Bronchial epithelial cell (primary cell): ENCODE measurements around the gene ARPC5. TPM values are rescaled to one million over a fixed set of nuclear protein-coding genes. Genes with fewer than 3 reads are reported as not detected.

Source experiments
- DNase-seq: peaks from one replicate; pipeline ENCODE4 v3.0.0-alpha.2; 2010; ENCODE audit warnings: low read depth
- FAIRE-seq: peaks from 2 replicates; lab custom pipeline; 2011; peaks lifted over from hg19 to GRCh38; lab: Jason Lieb, UNC
- H3K27me3 ChIP-seq: 2 replicates; pipeline ENCODE4 v1.5.1; 2011; ENCODE audit warnings: low read length; ENCODE audit not compliant: control insufficient read depth, insufficient read depth
- H3K36me3 ChIP-seq: 2 replicates; pipeline ENCODE4 v1.5.1; 2011; ENCODE audit warnings: low read length; ENCODE audit not compliant: control insufficient read depth, insufficient read depth
- H3K4me3 ChIP-seq: 2 replicates; pipeline ENCODE4 v1.5.1; 2011; ENCODE audit warnings: mild to moderate bottlenecking, low read depth, low read length, control low read depth
- total RNA-seq: library from RNA; depleted of rRNA; stranded (reverse); fragments of >200 nt; gene quantifications from 2 replicates; pipeline ENCODE4 v1.2.1, GENCODE V29; 2014
- TF ChIP-seq, protein P1 (sequence below): IDR thresholded peaks from 2 replicates; pipeline ENCODE4 v1.5.1; 2011; ENCODE audit warnings: mild to moderate bottlenecking, moderate library complexity, low read length, control low read depth, inconsistent platforms; ENCODE audit not compliant: insufficient read depth, severe bottlenecking

Gene ARPC5
- total RNA-seq, 1 donor from 2014 or later = 95.3 TPM

DNA sequence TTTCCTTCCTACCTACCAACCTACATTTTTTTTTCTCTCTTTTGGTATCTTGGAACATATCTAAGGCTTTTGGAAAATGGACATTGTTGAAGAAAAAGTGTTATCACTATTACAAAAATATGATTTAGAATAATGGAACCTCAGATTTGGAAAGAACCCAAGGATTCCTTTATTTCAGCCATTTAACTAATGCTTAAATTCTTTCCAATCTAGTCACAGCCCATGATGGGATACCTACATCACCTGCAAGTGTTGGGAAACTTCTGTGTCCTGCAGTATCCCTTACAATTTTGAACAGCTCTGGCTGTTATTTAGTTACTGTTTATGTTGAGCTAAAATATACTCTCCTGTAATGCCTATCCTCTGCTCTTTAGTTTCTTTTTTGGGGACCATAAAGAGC, 39.8 kb upstream of the ARPC5 start:
- H3K4me3 ChIP-seq = no peak overlapping the region
- TF ChIP-seq, protein P1, sequence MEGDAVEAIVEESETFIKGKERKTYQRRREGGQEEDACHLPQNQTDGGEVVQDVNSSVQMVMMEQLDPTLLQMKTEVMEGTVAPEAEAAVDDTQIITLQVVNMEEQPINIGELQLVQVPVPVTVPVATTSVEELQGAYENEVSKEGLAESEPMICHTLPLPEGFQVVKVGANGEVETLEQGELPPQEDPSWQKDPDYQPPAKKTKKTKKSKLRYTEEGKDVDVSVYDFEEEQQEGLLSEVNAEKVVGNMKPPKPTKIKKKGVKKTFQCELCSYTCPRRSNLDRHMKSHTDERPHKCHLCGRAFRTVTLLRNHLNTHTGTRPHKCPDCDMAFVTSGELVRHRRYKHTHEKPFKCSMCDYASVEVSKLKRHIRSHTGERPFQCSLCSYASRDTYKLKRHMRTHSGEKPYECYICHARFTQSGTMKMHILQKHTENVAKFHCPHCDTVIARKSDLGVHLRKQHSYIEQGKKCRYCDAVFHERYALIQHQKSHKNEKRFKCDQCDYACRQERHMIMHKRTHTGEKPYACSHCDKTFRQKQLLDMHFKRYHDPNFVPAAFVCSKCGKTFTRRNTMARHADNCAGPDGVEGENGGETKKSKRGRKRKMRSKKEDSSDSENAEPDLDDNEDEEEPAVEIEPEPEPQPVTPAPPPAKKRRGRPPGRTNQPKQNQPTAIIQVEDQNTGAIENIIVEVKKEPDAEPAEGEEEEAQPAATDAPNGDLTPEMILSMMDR = no peak
- no peaks in the 10 kb centered on the region for H3K36me3 ChIP-seq
- H3K27me3 ChIP-seq = peaks cover 2% of the 10 kb centered on the region
- DNase-seq (peak; percentile 35), FAIRE-seq (no peak)

DNA sequence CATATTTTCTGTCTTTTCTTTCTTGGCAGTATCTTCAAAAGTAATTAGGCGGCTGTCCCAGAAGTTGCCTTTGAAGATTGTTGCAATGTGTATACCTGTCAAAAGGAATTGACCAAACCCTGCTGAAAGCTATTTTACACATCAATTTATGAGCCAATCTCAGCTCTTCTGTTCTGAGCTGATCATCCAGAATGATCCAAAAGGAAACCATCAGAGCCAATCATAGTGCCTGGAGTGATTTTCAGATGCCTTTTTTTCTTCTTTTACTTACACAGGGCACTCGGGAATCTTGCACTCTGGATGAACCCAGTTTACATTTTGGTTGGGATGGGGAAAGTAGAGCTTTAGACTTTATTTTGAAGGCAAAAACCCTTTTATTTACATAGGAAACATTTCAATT, 39.3 kb upstream of the ARPC5 start:
- TF ChIP-seq, protein P1 = no peak
- H3K36me3 ChIP-seq = no peaks in the 10 kb centered on the region
- FAIRE-seq (no peak), DNase-seq (no peak)
- no peak overlapping the region for H3K4me3 ChIP-seq
- peaks cover 2% of the 10 kb centered on the region for H3K27me3 ChIP-seq

DNA sequence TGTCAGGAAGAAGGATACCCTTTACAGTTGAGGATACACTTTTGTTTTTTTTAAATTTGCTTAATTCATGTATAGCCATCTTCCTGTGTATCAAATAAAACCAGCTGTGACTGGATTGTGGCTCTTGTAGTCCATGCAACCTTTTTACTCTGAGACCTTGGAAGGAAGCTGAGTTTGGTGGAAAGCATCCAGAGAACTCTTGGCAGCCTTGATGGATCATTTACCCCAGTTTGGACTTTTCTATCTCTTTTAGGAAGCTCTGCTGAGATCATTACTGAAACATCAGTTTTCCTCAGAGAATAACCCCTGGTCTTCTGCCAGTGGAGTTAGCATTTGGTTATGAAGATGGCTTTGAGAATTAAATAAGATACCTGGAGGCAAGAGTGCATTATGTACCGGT, 38.8 kb upstream of the ARPC5 start:
- DNase-seq (no peak), FAIRE-seq (no peak)
- TF ChIP-seq, protein P1 = no peak
- Histone ChIP-seq H3K36me3 (no peaks in the 10 kb centered on the region), H3K4me3 (no peak overlapping the region), H3K27me3 (peaks cover 2% of the 10 kb centered on the region)

DNA sequence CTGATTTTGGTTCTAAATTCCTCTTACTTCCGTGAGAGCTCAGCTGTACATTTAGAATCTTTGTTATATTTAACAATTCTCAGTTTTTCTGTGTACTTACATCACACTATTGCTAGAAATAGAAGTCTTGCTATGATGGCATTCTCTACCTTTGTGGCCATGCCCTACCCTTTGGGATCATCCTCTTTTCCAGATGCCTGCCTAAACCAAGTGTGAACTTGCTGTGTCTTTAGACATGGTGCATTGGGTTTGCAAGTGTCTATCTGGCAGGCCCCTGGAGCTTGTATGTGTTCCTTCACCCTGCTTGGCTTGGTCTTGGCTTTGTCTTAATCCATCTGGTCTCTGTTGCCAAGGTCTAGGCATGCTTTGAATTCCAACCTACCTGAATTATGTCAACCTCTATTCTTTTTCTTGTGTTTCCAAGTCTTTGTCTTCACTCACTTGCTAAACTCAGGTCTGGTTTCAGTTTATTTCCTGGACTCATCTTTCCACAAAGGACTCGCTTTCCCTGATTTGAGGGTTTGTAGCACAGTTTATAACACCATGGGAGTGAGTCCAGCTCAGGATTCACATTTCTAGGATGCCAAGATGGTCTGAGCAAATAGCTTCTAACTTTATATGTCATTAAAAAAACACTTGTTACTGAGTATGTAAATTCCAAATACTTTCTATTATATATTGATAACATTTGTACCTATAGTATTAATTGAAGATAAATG, 38.2 kb upstream of the ARPC5 start:
- FAIRE-seq (no peak), DNase-seq (no peak)
- peaks cover 2% of the 10 kb centered on the region for H3K27me3 ChIP-seq
- TF ChIP-seq, protein P1 = no peak
- no peak overlapping the region for H3K4me3 ChIP-seq
- H3K36me3 ChIP-seq = no peaks in the 10 kb centered on the region

DNA sequence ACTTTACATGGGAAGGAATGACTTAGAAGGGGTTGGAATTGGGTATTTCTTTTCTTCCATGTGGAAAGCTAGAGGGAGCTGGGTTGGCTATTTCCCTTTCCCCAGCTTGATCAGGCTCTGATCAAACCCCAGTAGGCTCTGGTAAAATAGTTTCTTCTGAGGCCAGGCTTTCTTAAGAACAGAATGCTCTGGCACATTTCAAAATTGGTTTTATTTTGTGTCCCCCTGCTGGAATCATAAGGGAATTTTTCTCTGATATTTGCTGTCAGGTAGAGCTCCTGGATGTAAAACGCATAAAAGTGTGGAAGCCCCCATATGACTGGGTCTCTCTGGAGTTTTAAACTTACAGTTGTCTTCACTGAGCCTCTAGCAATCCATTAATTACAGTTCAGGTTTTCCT, 34.6 kb upstream of the ARPC5 start:
- DNase-seq = peak; percentile 7

More for the DNA sequence above, 34.6 kb upstream of the ARPC5 start:
- Histone ChIP-seq H3K27me3 (peaks cover 2% of the 10 kb centered on the region), H3K4me3 (no peak overlapping the region), H3K36me3 (no peaks in the 10 kb centered on the region)
- FAIRE-seq = no peak
- TF ChIP-seq, protein P1 = peak; percentile 20
